Activated naive CD8-positive, alpha-beta T cell treated with anti-CD3 and anti-CD28 coated beads, Interleukin-2, amount 10 ng/mL, durations not matched to agents 7 days and 5 days (primary cell): ENCODE measurements around the gene OSBP2. TPM values are rescaled to one million over a fixed set of nuclear protein-coding genes. Genes with fewer than 3 reads are reported as not detected.

Experiments
- ATAC-seq: fragments of 150-1000 bp; cut with Tn5 transposase; one replicate; pipeline ENCODE4 v1.10.0; 2021; ENCODE audit warnings: low read depth, moderate library complexity
- POLR2A ChIA-PET: fragments of 350-600 bp; sonication (Branson Sonifier 250); formaldehyde crosslinking; loops from one replicate; lab custom pipeline; 2021; ENCODE audit warnings: antibody characterized with exemption; lab: Charles Lee
- DNase-seq: peaks from one replicate; pipeline ENCODE4 v3.0.0; 2021
- H3K27ac Mint-ChIP-seq: one replicate; pipeline ENCODE4 v1.8.0; 2022; ENCODE audit warnings: mild to moderate bottlenecking, mixed read lengths
- H3K27me3 Mint-ChIP-seq: one replicate; pipeline ENCODE4 v1.8.0; 2022; ENCODE audit warnings: mild to moderate bottlenecking, moderate library complexity, mixed read lengths
- H3K36me3 Mint-ChIP-seq: one replicate; pipeline ENCODE4 v1.8.0; 2021; ENCODE audit warnings: mild to moderate bottlenecking, mixed read lengths
- H3K4me1 Mint-ChIP-seq: one replicate; pipeline ENCODE4 v1.8.0; 2021; ENCODE audit warnings: mixed read lengths
- H3K4me3 Mint-ChIP-seq: one replicate; pipeline ENCODE4 v1.8.0; 2022; ENCODE audit warnings: mild to moderate bottlenecking, moderate library complexity, mixed read lengths
- H3K9me3 Mint-ChIP-seq: one replicate; pipeline ENCODE4 v1.8.0; 2021; ENCODE audit warnings: mixed read lengths
- total RNA-seq, 2 experiments: library from RNA; stranded (reverse); gene quantifications; one replicate each; pipeline ENCODE4 v1.2.3, GENCODE V29; 2021

The OSBP2 gene
- total RNA-seq, 2 experiments from 2014 or later = 0.45 to 0.61 TPM

DNA sequence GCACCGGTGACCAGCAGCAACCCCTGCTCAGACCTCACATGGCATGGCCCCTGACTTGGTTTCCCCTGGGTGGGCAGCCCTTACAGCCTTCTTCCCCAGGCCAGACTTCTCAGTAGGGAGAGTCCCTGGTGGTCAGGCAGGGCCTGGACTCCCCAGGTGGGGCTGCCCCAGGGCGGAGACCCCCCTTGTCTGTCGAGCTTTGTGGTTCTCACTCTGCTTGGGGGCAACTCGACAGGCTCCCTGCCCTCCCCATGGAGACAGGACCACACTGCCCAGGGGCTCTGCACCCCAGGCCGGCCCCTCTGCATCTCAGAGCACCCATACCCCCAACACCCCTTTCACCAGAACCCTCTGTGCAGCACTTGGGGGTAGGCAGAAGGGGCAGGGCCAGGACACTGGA lies 186.2 kb downstream of the OSBP2 start:
- no peaks in the 10 kb centered on the region for H3K9me3 Mint-ChIP-seq
- no peaks in the 10 kb centered on the region for H3K4me1 Mint-ChIP-seq
- ATAC-seq = no peak
- POLR2A ChIA-PET = no interaction called here
- DNase-seq = no peak
- H3K4me3 Mint-ChIP-seq = no peak overlapping the region
- no peak overlapping the region for H3K27ac Mint-ChIP-seq
- no peaks in the 10 kb centered on the region for H3K27me3 Mint-ChIP-seq
- H3K36me3 Mint-ChIP-seq = no peaks in the 10 kb centered on the region

DNA sequence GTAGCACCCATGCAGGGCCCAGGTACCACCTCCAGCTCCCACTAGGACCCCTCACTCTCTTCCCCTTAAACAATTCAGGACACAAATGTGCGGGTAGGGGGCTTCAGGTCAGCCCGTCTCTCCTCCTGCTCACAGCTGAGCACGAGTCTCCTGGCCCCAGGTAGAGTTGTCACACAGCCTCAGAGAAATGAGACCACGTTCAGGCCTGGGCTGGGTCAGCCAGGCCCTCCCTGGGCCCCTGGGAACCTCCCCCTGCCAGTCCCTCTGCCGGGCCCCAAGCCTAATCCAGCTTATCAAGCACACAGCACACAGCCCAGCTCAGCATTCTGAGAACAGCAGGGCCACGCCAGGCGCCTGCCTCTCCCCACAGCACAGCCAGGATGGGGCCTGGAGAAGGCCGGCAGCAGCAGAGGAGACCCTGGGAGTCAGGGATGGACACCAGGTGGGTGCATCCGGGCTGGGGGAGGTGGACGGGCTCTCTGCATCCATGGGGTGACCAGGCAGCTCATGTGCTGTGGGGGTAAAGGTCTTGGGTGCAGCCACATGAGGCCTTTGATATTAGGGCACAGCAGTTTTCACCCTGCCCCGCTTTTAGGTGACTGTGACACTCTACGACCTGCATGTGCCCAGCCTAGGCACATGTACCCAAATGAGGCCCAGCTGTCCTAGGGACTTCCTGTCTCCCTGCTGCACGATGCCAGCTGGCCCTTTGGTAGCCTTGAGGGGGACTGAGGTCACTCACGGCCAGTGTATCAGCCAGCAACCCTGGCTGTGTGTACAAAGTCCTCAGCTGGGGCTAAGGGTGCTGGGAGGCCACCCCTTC lies 186.9 kb downstream of the OSBP2 start:
- Mint-ChIP-seq H3K27me3 (no peaks in the 10 kb centered on the region), H3K4me1 (peaks cover under 1% of the 10 kb centered on the region), H3K36me3 (no peaks in the 10 kb centered on the region), H3K4me3 (no peak overlapping the region), H3K27ac (no peak overlapping the region), H3K9me3 (no peaks in the 10 kb centered on the region)
- DNase-seq (no peak), ATAC-seq (no peak)
- POLR2A ChIA-PET = no interaction called here

DNA sequence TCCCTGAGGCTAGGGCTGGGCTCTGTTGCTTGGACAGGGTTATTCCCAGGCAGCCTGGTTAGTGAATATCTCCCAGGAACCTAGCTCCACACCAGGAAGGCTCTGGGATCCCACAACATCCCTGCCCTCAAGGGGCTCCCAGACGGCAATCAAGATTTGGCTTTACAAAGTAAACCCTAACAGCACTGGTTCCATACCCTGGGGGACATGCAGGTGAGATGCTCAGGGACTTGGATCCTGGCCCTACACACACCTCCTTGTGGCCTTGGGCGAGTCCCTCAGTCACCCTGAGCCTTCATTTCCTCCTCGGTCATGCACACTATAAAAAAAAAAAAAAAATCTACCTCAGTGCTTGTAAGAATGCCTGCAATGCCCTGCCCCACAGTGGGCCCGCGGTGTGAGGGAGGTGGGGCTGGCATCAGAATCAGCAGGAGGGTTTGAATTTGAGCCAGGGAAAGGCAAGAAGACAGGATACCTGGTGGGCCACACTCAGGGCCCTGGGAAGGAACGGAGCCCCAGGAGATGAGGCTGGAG lies 187.6 kb downstream of the OSBP2 start:
- Mint-ChIP-seq H3K4me1 (peaks cover 2% of the 10 kb centered on the region), H3K27ac (no peak overlapping the region)

DNA sequence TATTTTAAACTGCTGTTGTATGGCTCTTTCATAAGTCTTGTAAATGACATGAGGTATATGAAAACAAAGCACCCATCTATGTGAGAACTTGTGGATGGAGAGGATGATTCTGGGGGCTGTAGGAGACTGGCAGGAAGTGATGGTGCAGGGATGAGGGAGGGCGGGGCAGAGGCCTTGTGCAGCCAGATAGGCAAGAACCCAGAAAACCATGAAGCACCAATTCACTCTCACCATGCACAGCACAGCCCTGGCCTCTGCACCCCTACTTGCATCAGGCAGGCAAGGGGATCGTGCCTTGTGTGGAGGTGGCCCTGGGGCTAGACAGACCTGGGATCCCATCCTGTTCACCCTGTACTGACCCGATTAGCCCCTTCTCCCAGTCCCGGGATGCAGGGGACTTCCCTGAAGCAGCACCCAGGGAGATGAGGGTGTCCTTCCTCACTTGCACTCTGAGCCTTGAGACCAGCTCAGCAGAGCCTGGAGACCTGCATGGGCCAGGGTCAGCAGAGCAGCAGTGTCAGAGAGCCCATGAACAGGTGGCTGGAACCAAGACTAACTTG lies 188.4 kb downstream of the OSBP2 start:
- H3K36me3 Mint-ChIP-seq = no peaks in the 10 kb centered on the region
- POLR2A ChIA-PET = no interaction called here
- H3K27me3 Mint-ChIP-seq = no peaks in the 10 kb centered on the region
- no peaks in the 10 kb centered on the region for H3K9me3 Mint-ChIP-seq
- no peak overlapping the region for H3K27ac Mint-ChIP-seq
- DNase-seq (no peak), ATAC-seq (no peak)
- no peak overlapping the region for H3K4me3 Mint-ChIP-seq
- peaks cover 2% of the 10 kb centered on the region for H3K4me1 Mint-ChIP-seq

More for the DNA sequence above, 187.6 kb downstream of the OSBP2 start:
- no peaks in the 10 kb centered on the region for H3K27me3 Mint-ChIP-seq
- H3K36me3 Mint-ChIP-seq = no peaks in the 10 kb centered on the region
- H3K4me3 Mint-ChIP-seq = no peak overlapping the region
- no peak for DNase-seq
- ATAC-seq = no peak
- no peaks in the 10 kb centered on the region for H3K9me3 Mint-ChIP-seq
- POLR2A ChIA-PET = no interaction called here

- ATAC-seq = no peak
- Mint-ChIP-seq H3K27me3 (no peaks in the 10 kb centered on the region), H3K27ac (no peak overlapping the region), H3K4me1 (peaks cover 2% of the 10 kb centered on the region), H3K9me3 (no peaks in the 10 kb centered on the region), H3K4me3 (no peak overlapping the region), H3K36me3 (no peaks in the 10 kb centered on the region)
- no peak for DNase-seq
- POLR2A ChIA-PET = no interaction called here
Observed at GRCh38 chr22:30883586-30884145, 189.0 kb downstream of the OSBP2 start.

DNA sequence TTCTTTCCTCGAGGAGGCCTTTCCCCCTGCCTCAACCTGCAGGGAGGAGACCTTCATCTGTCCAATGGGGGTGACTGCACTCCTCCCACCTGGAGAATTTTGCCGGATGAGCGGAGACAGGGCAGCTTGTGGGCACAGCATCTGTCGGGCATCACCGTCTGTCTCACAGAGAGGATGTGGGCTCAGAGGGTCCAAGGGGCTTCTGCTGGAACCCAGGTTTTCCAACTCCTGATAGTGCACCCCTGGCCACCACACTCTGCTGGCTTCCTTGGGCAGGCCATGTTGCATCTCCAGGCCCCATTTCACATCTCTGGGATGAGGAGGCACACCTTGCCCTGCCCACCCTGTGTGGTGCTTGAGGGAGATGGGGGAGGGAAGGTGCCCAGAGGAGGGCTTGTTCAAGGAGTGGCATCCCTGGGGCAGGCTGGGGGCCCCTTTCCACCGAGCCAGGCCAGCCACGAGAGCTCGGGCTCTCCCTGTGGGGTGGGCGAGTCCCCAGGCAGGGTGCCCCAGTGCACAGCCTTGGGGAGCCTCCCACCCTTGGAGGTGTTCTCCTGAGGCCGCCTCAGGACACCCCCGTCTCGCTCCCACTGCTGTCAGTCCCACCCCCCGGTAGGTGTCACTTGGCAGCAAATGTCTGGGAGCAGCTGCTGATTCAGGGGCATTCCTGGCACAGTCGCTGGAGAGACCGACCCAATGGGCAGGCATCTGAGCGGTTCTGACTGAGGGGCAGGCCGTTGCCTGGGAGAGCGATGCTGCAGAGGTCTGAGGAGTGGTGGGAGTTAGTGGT lies 189.7 kb downstream of the OSBP2 start:
- POLR2A ChIA-PET = no interaction called here

DNA sequence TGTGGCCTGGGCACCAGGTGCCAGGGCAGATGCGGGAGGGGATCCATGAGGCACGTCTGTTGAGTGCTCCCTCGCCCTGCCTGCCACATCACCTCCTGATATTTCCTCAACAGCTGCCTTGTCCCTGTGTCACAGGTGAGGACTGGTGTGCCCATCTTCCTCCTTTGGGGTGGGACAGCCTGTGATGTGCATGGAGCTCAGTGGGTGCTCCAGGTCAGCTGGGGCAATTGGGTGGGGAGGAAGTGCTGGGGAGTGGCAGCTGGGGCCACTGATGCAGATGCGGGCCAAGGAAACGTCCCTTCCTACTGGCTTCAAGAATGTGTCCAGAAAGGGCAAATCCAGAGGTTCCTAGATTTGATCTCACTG lies 190.3 kb downstream of the OSBP2 start:
- DNase-seq = no peak
- H3K4me3 Mint-ChIP-seq = no peak overlapping the region
- H3K27ac Mint-ChIP-seq = no peak overlapping the region
- H3K36me3 Mint-ChIP-seq = no peaks in the 10 kb centered on the region
- H3K27me3 Mint-ChIP-seq = no peaks in the 10 kb centered on the region
- no peaks in the 10 kb centered on the region for H3K9me3 Mint-ChIP-seq
- POLR2A ChIA-PET = no interaction called here
- no peak for ATAC-seq
- peaks cover 2% of the 10 kb centered on the region for H3K4me1 Mint-ChIP-seq

More for the DNA sequence above, 189.7 kb downstream of the OSBP2 start:
- DNase-seq = no peak
- H3K27ac Mint-ChIP-seq = no peak overlapping the region
- no peaks in the 10 kb centered on the region for H3K9me3 Mint-ChIP-seq
- no peaks in the 10 kb centered on the region for H3K27me3 Mint-ChIP-seq
- no peaks in the 10 kb centered on the region for H3K36me3 Mint-ChIP-seq
- ATAC-seq = no peak
- H3K4me3 Mint-ChIP-seq = no peak overlapping the region
- peaks cover 2% of the 10 kb centered on the region for H3K4me1 Mint-ChIP-seq

GRCh38 chr22:30885591-30885990 lies 190.9 kb downstream of the OSBP2 start:
- ATAC-seq = no peak
- no peaks in the 10 kb centered on the region for H3K36me3 Mint-ChIP-seq
- DNase-seq = no peak
- H3K27ac Mint-ChIP-seq = no peak overlapping the region
- no peaks in the 10 kb centered on the region for H3K9me3 Mint-ChIP-seq
- POLR2A ChIA-PET = no interaction called here
- H3K27me3 Mint-ChIP-seq = no peaks in the 10 kb centered on the region
- no peak overlapping the region for H3K4me3 Mint-ChIP-seq
- peaks cover 2% of the 10 kb centered on the region for H3K4me1 Mint-ChIP-seq

DNA sequence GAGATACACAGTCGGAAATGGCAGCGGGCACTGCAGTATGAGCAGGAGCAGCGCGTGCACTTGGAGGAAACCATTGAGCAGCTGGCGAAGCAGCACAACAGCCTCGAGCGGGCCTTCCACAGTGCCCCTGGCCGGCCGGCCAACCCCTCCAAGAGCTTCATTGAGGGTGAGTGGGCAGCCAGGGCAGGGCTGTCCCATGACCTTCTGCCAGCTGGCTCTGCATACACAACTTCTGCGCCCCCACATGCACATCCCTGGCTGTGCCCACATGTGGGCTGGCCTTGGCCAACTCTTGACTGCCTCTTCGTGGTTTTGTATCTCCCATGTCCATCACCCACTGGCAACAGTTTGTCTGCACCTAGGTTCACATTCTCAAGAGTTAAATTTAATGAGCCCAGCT lies 192.8 kb downstream of the OSBP2 start:
- H3K27me3 Mint-ChIP-seq = no peaks in the 10 kb centered on the region
- ATAC-seq = no peak
- H3K9me3 Mint-ChIP-seq = no peaks in the 10 kb centered on the region
- POLR2A ChIA-PET = no interaction called here
- H3K36me3 Mint-ChIP-seq = no peaks in the 10 kb centered on the region
- H3K27ac Mint-ChIP-seq = no peak overlapping the region
- H3K4me1 Mint-ChIP-seq = peaks cover 2% of the 10 kb centered on the region
- no peak overlapping the region for H3K4me3 Mint-ChIP-seq
- DNase-seq = peak; percentile 15

DNA sequence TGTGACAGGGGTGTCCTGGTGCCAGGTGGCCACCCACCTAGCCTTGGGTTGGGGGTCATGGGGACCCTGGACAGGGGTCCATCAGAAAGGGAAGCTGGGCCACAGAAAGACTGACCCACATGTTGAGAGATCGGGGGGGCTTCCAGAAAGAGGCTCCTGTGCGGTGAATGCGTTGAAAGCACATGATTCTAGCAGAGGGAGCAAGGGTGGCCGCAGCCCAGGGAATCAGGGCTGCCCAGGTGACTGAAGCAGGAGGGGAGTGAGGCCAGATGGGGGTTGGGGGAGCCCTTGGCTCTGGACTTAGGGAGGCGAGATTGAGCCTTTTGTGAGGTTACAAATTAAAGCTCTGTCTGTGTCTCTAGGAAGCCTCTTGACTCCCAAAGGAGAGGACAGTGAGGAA lies 193.2 kb downstream of the OSBP2 start:
- Mint-ChIP-seq H3K4me1 (peaks cover 2% of the 10 kb centered on the region), H3K27ac (no peak overlapping the region), H3K9me3 (no peaks in the 10 kb centered on the region), H3K4me3 (no peak overlapping the region), H3K27me3 (no peaks in the 10 kb centered on the region), H3K36me3 (no peaks in the 10 kb centered on the region)
- POLR2A ChIA-PET = no interaction called here
- DNase-seq (peak; percentile 7), ATAC-seq (no peak)

GRCh38 chr22:30889268-30889995 lies 194.8 kb downstream of the OSBP2 start:
- ATAC-seq = no peak
- H3K36me3 Mint-ChIP-seq = no peaks in the 10 kb centered on the region
- POLR2A ChIA-PET = no interaction called here
- H3K27me3 Mint-ChIP-seq = no peaks in the 10 kb centered on the region
- peak; percentile 16 for DNase-seq
- H3K4me3 Mint-ChIP-seq = no peak overlapping the region
- no peak overlapping the region for H3K27ac Mint-ChIP-seq
- peaks cover 10% of the 10 kb centered on the region for H3K4me1 Mint-ChIP-seq
- no peaks in the 10 kb centered on the region for H3K9me3 Mint-ChIP-seq

GRCh38 chr22:30889996-30890480 lies 195.4 kb downstream of the OSBP2 start:
- H3K9me3 Mint-ChIP-seq = no peaks in the 10 kb centered on the region
- H3K27me3 Mint-ChIP-seq = no peaks in the 10 kb centered on the region
- POLR2A ChIA-PET = no interaction called here
- ATAC-seq = no peak
- H3K4me3 Mint-ChIP-seq = no peak overlapping the region
- DNase-seq = no peak
- no peak overlapping the region for H3K27ac Mint-ChIP-seq
- peaks cover 10% of the 10 kb centered on the region for H3K4me1 Mint-ChIP-seq
- no peaks in the 10 kb centered on the region for H3K36me3 Mint-ChIP-seq
